OCI-M1 (cell line): Measurements from ENCODE around the gene NGF.
"Not testable (repeated sequence)": the region's sequence is repeated elsewhere in the genome, so short reads cannot be mapped to it uniquely, and the experiment has no call there.

Source experiments
- DNase-seq: peaks from one replicate; lab custom pipeline; 2025; lab: John Stamatoyannopoulos, UW

The NGF gene

DNA sequence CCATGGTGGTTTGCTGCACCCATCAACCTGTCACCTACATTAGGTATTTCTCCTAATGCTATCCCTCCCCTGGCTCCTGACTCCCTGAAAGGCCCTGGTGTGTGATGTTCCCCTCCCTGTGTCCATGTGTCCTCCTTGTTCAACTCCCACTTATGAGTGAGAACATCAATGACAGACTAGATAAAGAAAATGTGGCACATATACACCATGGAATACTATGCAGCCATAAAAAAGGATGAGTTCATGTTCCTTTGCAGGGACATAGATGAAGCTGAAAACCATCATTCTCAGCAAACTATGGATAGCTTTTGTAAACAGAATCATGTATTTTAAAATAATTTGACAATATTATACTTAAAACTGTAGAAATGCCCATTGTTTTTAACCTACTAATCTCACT is 28.5 kb downstream of the NGF start:
- not testable (repeated sequence) for DNase-seq

DNA sequence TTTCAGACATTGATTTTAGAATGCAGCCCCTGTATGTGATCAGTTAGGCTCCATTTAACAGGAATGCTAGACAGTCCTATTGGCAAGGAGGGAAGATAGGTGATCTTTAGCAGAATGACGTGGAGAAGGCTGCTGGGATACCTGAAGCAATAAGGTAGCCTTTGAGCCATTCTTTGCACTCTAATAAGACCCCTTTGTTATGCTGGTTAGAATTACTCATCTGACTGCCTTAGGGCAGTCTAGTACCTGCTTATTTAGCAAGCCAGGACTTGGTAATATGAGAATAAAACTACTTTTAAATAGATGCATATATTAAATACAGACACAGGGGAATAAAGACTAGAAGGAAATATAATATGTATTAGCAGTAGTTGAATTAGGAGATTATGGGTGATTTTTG is 29.1 kb downstream of the NGF start:
- DNase-seq, result no peak

DNA sequence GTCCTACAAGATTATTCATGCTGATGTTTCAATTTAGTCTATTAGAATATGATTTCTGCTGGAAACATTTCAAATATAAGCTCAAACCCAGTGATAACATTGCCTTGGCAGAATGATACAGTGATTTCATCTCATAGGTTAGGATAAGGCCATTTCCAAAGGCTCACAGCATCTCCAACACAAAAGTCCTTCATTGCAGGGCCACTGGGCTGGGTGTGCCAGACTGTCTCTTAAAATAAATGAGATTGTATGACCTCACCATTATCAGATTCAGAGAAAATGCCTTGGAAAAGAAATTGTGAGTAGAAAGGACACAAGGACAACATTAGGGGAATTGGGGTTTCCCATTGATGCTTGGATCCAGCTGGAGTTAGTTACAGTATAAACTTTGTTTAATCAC is 30.4 kb downstream of the NGF start:
- no peak for DNase-seq

DNA sequence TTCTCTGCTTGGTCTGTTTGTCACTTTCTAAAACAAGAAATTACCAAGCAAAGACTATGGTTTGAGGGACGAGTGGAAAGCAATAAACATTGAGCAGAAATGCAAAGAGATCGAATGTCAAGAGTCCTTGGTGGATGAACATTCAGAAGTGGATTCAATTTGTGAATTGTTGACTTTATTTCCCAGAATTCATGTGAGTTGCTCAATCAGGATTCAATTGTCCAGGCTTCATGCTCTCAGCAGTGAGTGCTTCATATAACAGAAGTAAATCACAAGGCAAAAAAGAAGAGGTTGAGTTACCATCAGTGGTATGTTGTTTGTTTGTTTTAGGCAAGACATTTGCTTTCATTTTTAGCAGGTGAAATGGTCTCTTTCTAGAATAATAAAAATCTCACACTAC is 31.9 kb downstream of the NGF start:
- no peak for DNase-seq

DNA sequence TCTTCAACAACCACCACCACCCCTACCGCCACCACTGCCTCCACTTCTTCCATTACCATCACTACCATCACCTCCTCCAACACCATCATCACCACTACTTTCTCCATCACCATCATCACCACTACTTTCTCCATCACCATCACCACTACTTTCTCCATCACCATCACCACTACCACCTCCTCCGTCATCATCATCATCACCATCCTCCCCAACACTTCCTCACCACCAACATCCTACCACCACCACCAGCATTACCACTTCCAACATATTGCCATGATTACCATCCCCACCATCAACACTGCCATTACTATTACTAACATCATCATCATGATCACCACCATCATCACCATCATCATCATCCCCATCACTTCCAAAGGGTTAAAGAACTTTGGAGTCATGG is 34.7 kb downstream of the NGF start:
- DNase-seq, result no peak

DNA sequence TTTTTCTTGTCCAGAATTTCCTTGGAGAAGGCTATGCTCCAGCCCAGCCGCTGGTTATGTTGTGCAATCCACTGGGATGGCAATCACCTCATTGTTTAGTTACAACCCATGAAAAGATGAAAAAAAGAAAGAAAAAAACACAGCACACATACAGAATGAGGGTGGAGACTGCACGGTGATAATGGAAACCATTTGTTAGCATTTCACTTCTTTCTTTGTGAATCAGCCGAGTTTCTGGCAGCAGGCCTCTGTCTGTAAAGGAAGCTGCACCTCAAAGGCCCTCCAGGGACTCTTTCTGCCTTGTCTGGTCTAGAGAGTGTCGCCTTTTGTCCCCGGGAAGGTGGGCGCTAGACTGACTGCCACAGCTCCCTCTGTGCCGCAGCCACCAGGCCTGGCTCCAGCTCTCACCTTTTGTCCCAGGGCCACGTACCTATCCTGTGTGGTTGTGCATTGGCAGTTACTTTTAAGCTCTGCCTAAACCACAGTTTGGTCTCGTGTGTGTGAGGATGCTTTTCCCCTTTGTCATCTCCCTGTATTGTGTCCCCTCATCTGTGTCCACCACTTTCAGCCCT is 35.6 kb downstream of the NGF start:
- no peak for DNase-seq

DNA sequence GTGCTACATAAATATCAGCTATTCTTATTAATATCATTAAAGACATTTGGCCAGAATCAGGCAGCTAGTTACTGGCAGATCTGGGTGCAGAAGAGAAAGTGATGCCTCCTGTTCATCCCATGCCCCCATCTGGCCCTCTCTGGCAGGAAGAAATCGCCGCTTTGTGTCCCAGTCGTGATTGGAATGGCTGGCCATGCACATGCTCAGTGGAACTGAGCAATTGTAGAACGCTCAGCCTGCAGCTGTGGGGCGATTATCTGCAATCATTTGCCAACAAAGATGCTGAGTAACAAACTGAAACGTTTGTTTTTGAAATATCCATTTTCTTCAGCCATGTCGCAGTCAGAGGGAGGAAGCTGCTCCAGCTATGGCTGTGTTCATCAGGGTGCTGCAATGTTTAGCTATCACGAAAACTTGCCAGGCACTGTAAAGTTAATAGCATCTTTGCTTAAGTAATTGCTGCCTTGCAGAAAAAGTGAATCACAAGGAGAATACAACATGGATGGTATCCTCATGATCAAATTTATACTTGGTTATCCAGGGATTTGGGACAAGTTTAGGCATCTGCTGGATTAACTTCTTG is 36.5 kb downstream of the NGF start:
- DNase-seq, result no peak

DNA sequence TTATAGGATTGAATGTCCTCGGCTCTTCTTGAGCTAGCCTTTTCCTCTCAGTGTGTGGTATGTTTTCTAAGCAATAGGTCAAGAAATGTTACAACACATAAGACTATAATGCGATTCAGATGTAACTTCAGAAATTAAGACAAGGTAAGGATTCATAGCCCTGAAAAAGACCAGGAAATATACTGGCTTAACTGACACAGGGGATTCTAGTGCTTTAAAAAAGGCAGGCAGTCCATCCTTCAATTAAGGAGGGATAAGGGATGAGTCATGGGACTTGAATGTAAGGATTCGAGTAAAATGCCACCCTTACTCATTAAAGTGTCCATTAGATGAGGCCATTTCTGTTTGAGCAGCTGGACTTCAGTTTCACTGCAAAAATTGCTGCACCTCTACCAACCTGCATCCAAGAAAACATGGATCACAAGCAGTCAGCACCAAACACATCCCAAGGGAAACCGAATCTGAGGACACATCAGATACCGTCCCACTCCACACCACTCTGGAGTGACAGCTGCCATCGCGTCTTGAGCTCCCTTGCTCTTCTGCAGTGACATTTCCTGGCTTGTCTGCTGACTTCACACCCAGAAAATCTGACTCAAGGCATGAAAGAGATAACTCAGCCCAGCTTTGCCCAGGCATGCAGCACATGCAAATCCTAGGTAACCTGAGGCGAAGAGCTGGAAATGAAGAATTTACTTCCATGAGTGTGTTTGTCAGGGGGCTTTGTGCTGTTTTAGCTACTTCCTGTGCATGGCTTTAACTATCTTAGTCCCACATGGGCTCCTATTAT is 37.8 kb downstream of the NGF start:
- DNase-seq, result no peak

DNA sequence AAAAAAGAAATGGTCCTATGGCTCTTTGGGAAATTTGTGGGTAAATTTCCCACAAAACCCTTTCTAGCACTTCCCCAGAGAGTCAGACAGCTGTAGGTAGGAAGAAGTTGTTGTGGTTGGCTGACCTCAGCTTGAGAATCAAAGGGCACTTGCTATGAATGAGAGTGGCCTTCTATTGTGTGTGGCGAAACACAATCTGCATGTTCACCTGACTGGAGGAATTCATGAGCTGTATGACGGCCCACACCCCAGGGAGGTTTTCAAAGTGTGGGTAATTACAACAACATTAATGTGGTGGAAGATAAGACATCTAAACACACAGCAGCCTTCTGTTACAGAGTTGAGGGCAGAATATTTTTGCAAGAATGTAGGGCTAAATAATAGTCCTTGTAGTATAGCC is 38.8 kb downstream of the NGF start:
- DNase-seq, result no peak

DNA sequence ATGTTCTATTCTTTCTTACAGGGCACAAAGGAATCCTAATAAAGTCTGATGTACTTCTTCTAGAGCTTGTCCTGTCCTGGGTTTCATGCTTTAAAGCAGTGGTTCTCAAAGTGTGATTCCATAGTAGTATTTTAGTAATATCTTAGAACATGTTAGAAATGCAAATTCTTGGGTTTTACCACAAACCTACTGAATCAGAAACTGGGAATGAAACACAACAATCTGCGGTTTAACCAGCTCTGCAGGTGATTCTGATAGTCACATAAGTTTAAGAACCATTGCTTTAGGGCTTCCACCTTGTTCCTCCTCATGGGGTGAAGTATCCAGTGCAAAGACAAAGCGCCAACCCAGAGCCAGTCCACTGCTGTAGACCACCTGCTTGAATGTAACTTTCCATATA is 41.1 kb downstream of the NGF start:
- no peak for DNase-seq

DNA sequence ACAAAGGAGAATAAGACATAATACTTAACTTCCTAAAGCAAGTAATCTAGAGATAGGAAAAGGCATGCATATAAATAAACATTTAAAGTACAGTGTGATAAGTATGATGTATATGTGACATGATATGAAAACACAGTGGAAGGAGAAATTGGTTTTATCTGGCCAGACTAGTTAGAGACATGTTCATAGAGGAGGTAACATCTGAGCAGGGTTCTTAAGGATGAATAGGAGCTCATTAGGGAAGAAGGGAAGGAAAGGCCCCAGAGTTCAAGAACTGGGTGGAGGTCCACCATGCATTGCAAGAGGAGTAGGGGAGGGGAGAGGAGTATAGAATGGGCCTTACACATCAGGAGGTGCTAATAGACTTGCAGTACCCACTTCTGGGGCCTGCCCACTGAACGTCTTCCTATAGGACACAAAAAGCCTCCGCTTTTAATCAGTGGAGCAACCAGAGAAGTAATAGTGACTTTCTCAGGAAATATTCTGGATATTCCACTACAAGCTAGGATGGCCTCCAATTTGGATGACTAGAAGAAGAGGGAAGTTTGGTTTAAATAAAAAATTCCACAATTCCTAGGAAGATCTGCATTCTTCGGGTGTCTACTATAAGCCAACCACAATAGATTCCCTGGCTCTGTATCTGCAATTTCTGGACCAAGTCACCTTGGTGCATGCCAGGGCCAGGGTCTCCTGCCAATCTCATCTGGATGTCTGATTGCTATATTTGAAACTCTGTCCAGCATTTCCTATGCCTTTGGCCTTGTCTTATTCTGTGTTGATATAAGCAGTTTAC is 41.9 kb downstream of the NGF start:
- no peak for DNase-seq

DNA sequence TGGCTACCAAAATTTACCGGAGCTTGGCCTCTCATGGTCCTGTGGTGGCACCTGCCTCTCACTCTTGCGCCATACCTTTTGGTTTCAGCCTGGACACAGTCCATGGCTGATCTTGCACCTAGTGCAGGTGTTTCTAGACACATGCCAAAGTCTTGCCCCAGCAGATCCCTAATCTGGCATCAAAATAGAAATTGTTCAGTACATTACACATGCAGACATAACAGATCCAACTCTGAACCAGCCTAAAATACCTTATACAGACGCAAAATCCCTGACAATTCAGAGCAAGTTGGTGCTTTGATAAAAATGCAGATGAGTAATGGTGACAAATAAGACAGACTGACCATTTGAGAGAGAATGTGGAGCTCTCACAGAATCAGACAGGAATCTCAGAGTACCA is 44.1 kb downstream of the NGF start:
- no peak for DNase-seq

DNA sequence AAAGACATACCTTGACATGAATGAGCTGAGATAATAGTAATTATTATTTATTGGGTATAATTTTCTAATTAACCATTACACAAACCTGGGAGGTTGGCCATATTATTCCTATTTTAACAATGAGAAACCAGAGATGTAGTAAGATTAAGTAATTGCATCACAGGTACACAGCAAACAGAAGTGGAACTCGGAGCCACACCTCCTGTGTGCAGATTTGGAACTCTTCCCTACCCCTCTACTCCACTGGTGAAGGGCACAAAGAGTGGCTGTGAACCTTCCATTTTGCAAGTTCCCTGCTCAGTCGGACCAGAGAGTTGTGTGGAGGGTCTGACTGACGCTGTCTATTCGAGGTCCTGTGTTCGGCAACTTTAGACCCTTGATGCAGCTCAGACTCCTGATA is 45.0 kb downstream of the NGF start:
- no peak for DNase-seq

DNA sequence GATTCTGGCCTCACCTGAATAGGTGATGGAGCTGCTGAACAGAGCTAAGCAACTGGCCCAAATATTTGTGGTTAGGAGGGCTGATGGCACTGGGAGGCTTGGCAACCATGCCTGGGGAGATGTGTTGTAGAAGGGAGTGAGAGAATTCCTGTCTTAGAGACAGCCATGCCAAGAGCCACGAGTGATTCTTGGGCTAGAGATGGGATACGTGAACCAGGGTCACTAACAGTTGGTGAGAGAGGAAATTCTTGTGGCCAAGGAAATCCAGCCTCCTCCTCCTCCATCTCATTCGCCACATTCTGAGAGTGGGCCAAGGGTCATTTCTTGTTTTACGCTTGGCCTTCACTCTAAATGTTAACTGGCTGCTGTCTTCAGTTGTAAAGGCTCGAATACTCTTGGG is 46.3 kb downstream of the NGF start:
- DNase-seq, result no peak

DNA sequence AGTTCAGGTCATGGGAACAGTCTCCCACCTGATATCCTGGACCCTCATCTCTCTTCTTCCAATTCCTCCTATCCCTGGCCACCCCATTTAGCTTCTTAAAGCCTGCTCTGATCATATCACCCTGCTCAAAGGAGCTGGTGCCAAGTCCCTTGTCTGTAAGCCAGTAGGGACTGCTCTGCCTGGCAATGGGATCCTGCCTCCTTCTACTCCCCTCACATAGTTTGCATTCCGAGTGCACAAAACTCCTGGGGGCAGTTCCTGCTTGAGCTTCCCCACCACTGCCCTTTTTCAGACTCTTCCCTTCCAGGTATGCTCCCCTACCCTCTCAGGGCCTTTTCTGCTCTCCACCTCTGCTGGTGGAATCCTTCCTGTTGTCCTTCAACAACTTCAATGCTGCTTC is 48.1 kb downstream of the NGF start:
- no peak for DNase-seq

DNA sequence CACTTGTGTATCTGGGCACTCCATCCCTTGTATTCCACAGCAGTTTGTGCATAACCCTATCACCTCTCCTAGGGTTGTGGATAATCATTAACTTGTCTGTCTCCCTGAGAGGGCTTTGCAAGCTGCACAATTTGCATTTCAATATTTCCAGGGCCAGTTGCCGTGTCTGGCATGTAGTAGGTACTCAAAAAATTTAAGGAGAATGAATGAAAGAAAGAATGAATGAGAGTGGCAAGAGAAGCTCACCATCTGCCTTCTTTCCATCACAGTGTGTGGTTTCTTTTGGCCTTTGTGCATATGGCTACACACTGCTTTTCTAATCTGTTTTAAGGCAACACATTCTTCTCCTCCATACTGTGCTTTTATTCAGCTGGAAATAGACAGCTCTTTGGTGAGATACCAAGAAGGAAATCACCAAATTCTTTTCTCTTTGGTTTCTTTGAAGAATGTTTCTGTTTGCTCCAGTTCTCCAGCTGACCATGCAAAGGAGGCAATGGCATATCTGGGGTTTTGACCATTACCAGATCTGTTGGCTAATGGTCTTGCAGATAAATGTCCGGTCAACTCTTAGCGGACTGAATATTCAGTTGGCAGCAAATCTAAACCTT is 49.4 kb downstream of the NGF start:
- DNase-seq, result no peak

DNA sequence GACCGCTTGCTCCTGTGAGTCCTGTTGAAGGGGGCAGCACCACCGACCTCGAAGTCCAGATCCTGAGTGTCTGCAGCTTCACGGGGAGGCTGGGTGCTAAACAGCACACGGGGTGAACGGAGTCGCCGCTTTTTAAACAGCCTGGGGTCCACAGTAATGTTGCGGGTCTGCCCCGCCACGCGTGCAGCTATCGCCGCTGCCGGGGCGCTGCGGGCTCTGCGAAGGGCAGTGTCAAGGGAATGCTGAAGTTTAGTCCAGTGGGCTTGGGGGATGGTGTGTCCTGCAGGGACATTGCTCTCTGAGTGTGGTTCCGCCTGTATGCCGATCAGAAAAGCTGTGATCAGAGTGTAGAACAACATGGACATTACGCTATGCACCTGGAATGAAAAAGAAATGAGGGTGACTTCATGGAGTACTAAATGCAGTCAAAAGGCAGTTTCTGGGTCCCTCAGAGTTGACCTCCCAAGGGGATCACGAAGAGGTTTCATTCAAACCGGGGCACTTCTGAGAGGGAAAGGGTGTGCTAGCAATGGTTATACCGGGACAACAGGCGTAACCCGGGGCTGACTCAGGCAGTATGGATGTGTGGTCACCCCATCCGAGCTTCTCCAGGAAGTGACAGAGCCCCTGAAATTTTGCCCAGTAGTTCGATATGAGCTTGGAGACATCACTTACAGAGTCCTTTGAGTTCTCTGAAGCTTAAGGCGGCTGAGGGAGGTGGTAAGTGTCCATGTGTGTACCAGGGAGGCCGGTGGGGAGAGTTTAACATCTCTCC is 51.4 kb downstream of the NGF start:
- DNase-seq, result no peak

DNA sequence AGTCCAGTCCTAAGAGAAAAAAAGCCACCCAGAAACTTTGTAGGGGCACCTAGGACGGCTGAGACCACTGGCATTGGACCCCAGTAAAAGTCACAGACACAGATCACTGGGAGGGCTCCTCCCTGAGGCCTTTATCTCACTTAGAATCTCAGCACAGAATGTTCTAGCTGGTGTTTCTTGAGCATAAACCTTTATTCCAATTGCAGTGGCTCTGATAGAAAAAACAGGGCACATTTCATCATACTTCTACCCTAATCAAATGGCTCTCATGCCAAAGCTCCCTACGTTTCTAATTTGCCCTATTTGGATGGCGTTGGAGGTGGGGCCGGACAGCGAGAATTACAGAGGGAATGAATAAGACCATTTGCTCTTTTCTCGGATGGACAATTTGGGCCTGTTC is 53.8 kb downstream of the NGF start:
- DNase-seq, result no peak

DNA sequence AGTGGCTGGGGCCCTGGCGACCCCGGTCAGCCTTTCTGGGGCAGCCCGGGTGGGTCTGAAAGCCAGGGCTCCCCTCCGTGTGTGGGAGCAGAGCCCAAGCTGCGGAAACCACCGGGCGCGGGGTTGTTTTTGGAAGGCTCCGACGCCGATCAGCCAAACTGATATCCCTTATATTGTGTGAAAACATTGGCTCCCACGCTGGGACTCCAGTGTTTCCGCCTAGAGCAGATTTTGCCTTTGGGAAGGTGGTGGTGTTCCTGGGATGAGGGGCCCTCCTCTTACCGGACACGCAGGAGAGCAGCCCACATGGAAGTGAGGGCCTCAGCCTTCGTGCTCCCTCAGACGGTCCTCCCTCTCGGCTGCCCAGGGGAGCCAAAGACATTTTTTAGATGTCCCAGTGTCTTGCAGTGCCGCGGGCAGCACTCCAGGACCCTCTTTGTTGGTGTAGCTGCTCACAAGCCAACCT is 54.3 kb downstream of the NGF start:
- no peak for DNase-seq

DNA sequence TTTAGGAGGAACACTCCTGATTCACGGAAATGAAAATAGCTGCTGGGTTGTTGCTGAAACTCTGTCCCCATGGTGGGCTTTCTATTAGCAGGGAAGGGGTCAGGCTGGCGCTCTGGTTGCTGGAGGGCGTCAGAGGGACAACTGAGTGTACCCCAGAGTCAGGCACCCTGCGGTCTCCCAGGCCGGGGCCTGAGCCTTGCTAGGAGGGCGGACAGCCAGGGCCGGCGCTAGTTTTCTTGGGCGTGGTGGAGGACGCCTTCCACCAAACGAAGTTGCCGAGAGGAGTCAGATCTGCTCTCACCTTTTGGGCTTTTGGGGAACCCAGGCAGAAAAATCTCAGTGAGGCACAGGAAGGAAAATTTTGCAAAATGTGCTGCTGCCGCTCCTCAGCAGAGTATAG is 54.8 kb downstream of the NGF start:
- no peak for DNase-seq

DNA sequence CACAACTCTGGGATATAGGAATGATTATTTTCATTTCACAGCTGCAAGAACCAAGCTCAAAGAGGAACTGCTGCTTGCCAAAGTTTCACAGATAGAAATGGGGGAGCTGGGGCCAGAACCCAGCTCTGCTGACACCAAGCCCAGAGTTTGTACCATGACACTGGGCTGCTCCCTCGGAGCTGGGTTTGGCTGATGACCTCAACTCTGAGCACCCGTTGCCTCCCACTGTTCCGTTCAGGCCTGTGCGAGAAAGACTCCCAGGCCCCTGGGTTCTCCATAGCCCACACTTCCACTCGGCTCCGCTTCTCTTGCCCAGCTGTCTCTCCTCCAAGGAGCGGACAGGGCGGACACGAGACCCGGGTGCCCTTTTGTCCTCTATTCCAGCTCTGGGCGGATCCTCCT is 55.2 kb downstream of the NGF start:
- DNase-seq, result peak; percentile 4

DNA sequence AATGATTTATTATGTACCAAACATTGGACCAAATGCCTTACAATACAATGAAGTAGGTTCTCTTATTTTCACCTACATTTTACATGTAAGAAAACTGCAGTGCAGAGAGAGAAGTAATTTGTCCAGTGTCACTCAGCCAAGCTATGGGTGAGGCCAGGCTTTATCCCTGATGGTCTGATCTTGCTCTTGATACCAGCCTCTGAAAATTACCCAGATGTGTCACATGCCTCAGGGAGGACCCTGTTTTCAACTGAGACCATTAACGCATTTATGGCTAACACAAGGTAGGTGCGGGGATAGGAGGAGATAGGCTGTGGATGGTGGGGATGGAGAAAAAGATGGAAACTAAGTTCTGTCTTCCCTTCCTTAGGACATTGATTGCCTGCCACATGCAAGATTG is 56.9 kb downstream of the NGF start:
- DNase-seq, result no peak
